CD4-positive, alpha-beta T cell (primary cell): ENCODE measurements around the gene UBE4B. TPM values are rescaled to one million over a fixed set of nuclear protein-coding genes. Genes with fewer than 3 reads are reported as not detected.

Experiments used
- ATAC-seq: fragments of 200-7000 bp; cut with Tn5 transposase; one replicate; pipeline ENCODE4 v1.10.0; 2022; ENCODE audit warnings: mild to moderate bottlenecking; ENCODE audit not compliant: poor library complexity
- CTCF ChIA-PET: fragments of 350-600 bp; sonication (Branson Sonifier 250); formaldehyde crosslinking; loops from one replicate; lab custom pipeline; 2021; ENCODE audit warnings: antibody characterized with exemption, inconsistent platforms; lab: Charles Lee
- POLR2A ChIA-PET: fragments of 350-600 bp; sonication (Branson Sonifier 250); formaldehyde crosslinking; loops from one replicate; lab custom pipeline; 2021; ENCODE audit warnings: antibody characterized with exemption, inconsistent platforms; lab: Charles Lee
- DNase-seq, 14 experiments: peaks; one replicate each; pipeline ENCODE4 v3.0.0-alpha.2; 2013 to 2020; ENCODE audit warnings: mixed read lengths in 2 of 14
- H3K27ac ChIP-seq, 2 donors: one replicate each; pipeline versions ENCODE4 v1.5.1 to v1.7.0; 2013; ENCODE audit warnings: low read length in 2 of 2, low read depth in 1 of 2, mild to moderate bottlenecking in 1 of 2
- H3K27me3 ChIP-seq, 2 experiments: 1 replicate in 1 of 2; 2 replicates in 1 of 2; pipeline versions ENCODE4 v1.6.1 to v1.7.0; 2013; ENCODE audit warnings: low read length in 2 of 2, control low read depth in 1 of 2, mild to moderate bottlenecking in 1 of 2, moderate library complexity in 1 of 2; ENCODE audit not compliant: insufficient read depth in 2 of 2, control insufficient read depth in 1 of 2
- H3K36me3 ChIP-seq: one replicate; pipeline ENCODE4 v1.6.1; 2013; ENCODE audit warnings: low read length, control low read depth; ENCODE audit not compliant: insufficient read depth
- H3K4me1 ChIP-seq: one replicate; pipeline ENCODE4 v1.6.1; 2013; ENCODE audit warnings: low read length, control low read depth; ENCODE audit not compliant: insufficient read depth
- H3K4me3 ChIP-seq: one replicate; pipeline ENCODE4 v1.5.1; 2013; ENCODE audit warnings: mild to moderate bottlenecking, low read length, moderate library complexity
- H3K9me3 ChIP-seq, 2 experiments: 1 replicate in 1 of 2; 2 replicates in 1 of 2; pipeline versions ENCODE4 v1.6.1 to v1.7.0; 2013; ENCODE audit warnings: low read length in 2 of 2, mild to moderate bottlenecking in 2 of 2, control low read depth in 1 of 2, moderate library complexity in 1 of 2; ENCODE audit not compliant: control insufficient read depth in 1 of 2, insufficient read depth in 1 of 2
- H3K27ac Mint-ChIP-seq: one replicate; pipeline ENCODE4 v1.8.0; 2020; ENCODE audit warnings: mixed read lengths
- H3K27me3 Mint-ChIP-seq: one replicate; pipeline ENCODE4 v1.8.0; 2021; ENCODE audit warnings: mixed read lengths
- H3K36me3 Mint-ChIP-seq: one replicate; pipeline ENCODE4 v1.8.0; 2021; ENCODE audit warnings: low read depth, mixed read lengths
- H3K4me1 Mint-ChIP-seq: one replicate; pipeline ENCODE4 v1.8.0; 2021; ENCODE audit warnings: low read depth, mixed read lengths
- H3K4me3 Mint-ChIP-seq: one replicate; pipeline ENCODE4 v1.8.0; 2020; ENCODE audit warnings: mild to moderate bottlenecking, mixed read lengths
- H3K9me3 Mint-ChIP-seq: one replicate; pipeline ENCODE4 v1.8.0; 2020; ENCODE audit warnings: mixed read lengths
- CTCF ChIP-seq: fragments of 200-600 bp; IDR thresholded peaks from one replicate; pipeline ENCODE4 v1.8.0; 2022; ENCODE audit warnings: antibody characterized with exemption, mild to moderate bottlenecking
- intact Hi-C, 2 experiments: fragments of 100-400 bp; cut with DNase I in 1 of 2; cut with micrococcal nuclease in 1 of 2; formaldehyde crosslinking; loops; one replicate each; pipeline versions ENCODE4 v1.15.1 to v1.9.0; 2023 to 2025; cut with DNase I, micrococcal nuclease
- total RNA-seq, 174 experiments: library from RNA in 2 of 174; stranded (reverse) in 2 of 174; gene quantifications; one replicate each; pipeline ENCODE4 v1.2.3 and lab custom pipeline; 2021 to 2026

The UBE4B gene
- total RNA-seq, 2 experiments from 2014 or later = 27.9 to 28.7 TPM

- H3K27ac ChIP-seq = no peak overlapping the region
- H3K4me1 ChIP-seq = no peaks in the 10 kb centered on the region
- Mint-ChIP-seq H3K4me3 (no peak overlapping the region), H3K36me3 (peaks cover 35% of the 10 kb centered on the region), H3K27me3 (no peaks in the 10 kb centered on the region), H3K27ac (no peak overlapping the region), H3K9me3 (no peaks in the 10 kb centered on the region), H3K4me1 (peaks cover 21% of the 10 kb centered on the region)
- no peaks in the 10 kb centered on the region for H3K9me3 ChIP-seq
- peaks cover 21% of the 10 kb centered on the region for H3K36me3 ChIP-seq
- intact Hi-C loops = no loop called here
- DNase-seq (no peak), ATAC-seq (no peak)
- ChIA-PET CTCF (no interaction called here), POLR2A (interaction anchor here (0.9 kb wide), 1 partner anchor 12 kb away, joined by 3 read pairs; no protein-coding TSS in a partner anchor)
- no peaks in the 10 kb centered on the region for H3K27me3 ChIP-seq
- no peak for TF ChIP-seq CTCF
- no peak overlapping the region for H3K4me3 ChIP-seq
Measured at GRCh38 chr1:10059342-10059718, 26.6 kb downstream of the UBE4B start.

GRCh38 chr1:10060311-10061100 lies 27.7 kb downstream of the UBE4B start:
- intact Hi-C loops = no loop called here
- Mint-ChIP-seq H3K4me1 (peaks cover 28% of the 10 kb centered on the region), H3K27me3 (no peaks in the 10 kb centered on the region), H3K27ac (no peak overlapping the region), H3K9me3 (no peaks in the 10 kb centered on the region), H3K4me3 (no peak overlapping the region), H3K36me3 (peaks cover 38% of the 10 kb centered on the region)
- peaks cover 19% of the 10 kb centered on the region for H3K36me3 ChIP-seq
- ChIA-PET CTCF (interaction anchor here (0.6 to 0.7 kb wide), 2 partner anchors 50 to 1216 kb away, joined by 3 read pairs; no protein-coding TSS in a partner anchor), POLR2A (no interaction called here)
- H3K27me3 ChIP-seq = no peaks in the 10 kb centered on the region
- no peak overlapping the region for H3K27ac ChIP-seq
- ATAC-seq (no peak), DNase-seq (no peak)
- TF ChIP-seq CTCF = no peak
- H3K9me3 ChIP-seq = no peaks in the 10 kb centered on the region
- H3K4me1 ChIP-seq = no peaks in the 10 kb centered on the region
- no peak overlapping the region for H3K4me3 ChIP-seq

- no peaks in the 10 kb centered on the region for H3K9me3 ChIP-seq
- ChIA-PET POLR2A (no interaction called here), CTCF (no interaction called here)
- no peaks in the 10 kb centered on the region for H3K27me3 ChIP-seq
- Mint-ChIP-seq H3K27me3 (no peaks in the 10 kb centered on the region), H3K27ac (no peak overlapping the region), H3K36me3 (peaks cover 34% of the 10 kb centered on the region), H3K4me1 (peaks cover 28% of the 10 kb centered on the region), H3K4me3 (no peak overlapping the region), H3K9me3 (no peaks in the 10 kb centered on the region)
- intact Hi-C loops = no loop called here
- H3K4me3 ChIP-seq = no peak overlapping the region
- no peak for ATAC-seq
- peaks cover 3% of the 10 kb centered on the region for H3K4me1 ChIP-seq
- no peak for DNase-seq
- no peak for TF ChIP-seq CTCF
- H3K36me3 ChIP-seq = peaks cover 19% of the 10 kb centered on the region
- no peak overlapping the region for H3K27ac ChIP-seq
Measured at GRCh38 chr1:10061276-10061675, 28.5 kb downstream of the UBE4B start.
